HG02973 (cell line): Measurements from ENCODE around the gene AKIP1.
"Not testable (repeated sequence)": the region's sequence is repeated elsewhere in the genome, so short reads cannot be mapped to it uniquely, and the experiment has no call there.

ENCODE experiments used
- ATAC-seq: cut with Tn5 transposase; IDR thresholded peaks from one replicate; pipeline ENCODE4 v1.9.1; 2021; ENCODE audit warnings: moderate library complexity; ENCODE audit not compliant: unreplicated experiment

AKIP1 gene, protein sequence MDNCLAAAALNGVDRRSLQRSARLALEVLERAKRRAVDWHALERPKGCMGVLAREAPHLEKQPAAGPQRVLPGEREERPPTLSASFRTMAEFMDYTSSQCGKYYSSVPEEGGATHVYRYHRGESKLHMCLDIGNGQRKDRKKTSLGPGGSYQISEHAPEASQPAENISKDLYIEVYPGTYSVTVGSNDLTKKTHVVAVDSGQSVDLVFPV

DNA sequence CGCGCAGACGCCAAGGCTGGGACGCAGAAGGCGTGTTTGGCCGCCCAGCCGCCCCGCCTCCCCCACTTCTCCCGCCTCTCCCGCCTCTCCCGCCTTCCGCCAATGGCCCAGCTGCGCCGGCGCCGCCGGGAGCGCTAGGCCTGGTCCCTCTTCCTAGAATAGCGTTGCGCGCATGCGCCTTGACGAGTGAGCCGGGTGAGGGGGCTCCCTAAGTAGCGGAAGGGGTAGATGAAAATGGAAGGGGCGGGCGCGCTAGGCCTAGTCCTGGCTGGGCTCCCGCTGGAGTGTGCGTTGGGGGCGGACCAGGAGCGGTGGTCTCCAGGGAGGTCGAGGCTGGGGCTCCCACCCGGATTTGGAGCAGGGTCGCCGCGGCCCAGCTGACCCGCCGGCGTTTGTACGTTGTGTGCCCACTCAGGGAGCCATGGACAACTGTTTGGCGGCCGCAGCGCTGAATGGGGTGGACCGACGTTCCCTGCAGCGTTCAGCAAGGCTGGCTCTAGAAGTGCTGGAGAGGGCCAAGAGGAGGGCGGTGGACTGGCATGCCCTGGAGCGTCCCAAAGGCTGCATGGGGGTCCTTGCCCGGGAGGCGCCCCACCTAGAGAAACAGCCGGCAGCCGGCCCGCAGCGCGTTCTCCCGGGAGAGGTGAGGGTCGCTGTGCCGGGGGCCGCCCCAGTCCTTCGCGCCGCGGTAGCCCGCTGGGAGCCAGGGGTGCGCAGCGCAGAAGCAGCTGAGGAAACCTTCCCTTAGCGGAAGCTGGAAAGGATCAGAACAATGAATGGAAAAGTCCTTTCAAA lies at the start of gene AKIP1:
Gene AKIP1 (plus strand): TSS at position 161 of the 795 bp plus-strand sequence. CDS start 261 bp downstream, at position 422.
- peak; percentile 71 for ATAC-seq

DNA sequence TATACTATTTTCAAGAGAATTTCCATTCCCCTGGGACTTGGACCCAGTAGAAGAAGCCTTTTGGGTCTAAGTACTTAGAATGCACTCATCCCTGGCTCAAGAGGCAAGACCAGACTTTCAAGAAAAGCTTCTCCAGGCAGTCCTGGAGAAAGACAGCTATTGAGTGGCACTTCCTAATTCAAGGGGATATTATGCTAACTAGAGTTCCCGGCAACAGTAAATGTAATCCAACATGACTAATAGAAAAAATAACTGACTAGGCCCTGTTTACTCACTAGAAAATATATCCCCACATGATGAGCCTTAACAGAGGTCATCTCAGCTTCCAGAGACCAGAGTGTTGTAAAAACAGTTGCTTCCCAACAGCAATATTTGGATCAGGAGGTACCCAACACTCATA lies 47.2 kb upstream of the AKIP1 start:
- ATAC-seq = no peak

DNA sequence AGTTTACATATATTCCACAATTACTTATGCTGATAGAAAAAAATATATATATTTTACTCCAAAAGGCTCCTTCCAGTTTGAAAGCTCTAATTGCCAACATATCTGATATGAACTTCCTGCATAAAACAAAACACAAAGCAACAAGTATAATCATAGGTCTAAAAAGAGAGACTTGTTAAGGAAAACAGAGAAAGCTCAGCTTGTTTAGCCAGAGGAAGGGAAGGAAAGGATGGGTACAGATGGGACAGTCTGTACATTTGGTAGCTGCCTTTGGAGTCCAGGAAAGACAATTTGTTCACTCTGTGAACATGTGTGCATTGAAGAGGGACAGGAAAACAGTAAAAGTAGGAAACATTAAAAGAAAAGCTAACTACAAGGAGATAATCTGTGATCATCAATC lies 45.7 kb upstream of the AKIP1 start:
- no peak for ATAC-seq

DNA sequence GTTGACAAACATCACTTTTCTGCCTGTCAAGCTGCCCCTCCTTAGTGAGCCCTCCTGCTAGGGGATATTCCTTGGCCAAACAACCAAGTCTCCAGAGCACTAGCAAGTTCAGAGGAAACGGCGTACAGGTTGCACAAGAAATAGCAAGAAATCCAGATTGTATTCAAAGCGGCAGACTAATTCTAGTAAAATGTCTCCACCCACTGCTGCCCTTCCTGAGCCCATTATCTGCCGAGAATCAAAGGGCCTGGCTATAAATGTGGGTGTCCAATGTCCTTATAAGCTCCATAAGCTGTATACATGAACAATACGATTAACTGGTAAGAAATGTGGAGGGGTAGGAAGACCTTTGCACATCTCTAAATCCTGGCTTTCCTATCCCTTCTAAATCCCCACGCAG lies 44.0 kb upstream of the AKIP1 start:
- no peak for ATAC-seq

DNA sequence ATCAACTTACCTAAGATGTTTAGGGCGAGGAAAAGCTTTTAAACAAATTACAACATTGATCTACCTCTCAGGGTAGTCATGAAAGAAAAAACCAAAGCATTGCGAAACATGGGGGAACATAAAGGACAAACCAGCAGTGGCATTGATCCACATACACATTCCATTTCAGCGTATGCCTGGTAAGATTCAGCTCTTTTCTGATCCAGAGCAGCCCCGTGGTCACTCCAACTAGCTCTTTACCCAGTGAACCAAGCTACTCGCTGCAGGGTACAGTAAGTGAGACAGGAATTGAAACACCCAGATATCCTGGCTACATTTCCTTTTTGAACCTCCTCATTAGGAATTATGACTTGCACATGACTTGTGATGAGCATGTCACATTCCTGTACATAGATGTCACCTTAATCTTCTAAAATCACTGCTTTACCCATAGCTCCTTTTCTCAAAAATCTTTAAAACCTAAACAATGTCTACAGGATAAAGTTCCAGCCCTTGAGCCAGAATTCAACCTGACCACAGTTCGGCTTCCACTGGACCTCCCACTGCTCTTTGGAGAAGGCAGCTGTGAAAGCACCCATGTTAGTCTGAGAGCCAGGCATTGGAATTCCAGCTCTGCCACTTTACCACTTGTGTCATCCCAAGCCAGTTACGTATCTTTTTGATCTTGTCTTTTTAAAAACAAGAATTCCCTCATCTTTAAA lies 42.9 kb upstream of the AKIP1 start:
- no peak for ATAC-seq

DNA sequence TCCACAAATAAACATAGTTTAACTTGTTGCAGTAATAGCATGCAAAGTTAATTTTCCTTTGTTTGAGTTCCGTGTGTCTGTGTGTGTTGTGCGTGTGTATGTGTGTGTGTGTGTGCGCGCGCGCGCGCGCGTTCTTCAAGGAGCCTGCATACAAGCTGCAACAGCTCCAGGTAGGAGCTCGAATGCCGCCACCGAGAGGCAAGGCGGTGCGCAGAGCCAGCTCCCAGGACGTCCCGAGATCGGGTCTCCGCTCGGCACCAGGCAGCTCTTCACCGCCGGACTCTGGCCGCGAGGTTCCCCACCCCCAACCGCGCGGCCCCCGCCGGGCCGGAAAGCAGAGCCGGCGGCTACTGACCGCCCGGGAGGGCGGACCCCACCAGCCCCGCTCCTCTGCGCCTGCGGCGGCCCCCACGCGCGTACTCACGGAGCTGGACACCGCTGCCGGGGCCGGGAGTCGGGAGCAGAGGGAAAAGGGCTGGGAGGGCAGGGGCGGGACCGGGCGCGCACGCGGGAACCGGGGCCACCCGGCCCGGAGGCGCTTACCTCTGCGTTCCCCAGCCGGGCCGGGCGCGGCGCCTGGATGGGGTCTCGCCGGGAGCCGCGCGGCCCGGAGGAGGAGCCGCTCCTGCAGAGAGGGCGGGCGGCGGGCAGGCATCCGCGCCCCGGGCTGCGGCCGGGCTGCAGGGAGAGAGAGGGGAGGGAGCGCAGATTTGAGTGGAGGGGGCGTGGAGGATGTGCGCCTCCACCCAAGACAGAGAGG lies 40.4 kb upstream of the AKIP1 start:
- no peak for ATAC-seq

DNA sequence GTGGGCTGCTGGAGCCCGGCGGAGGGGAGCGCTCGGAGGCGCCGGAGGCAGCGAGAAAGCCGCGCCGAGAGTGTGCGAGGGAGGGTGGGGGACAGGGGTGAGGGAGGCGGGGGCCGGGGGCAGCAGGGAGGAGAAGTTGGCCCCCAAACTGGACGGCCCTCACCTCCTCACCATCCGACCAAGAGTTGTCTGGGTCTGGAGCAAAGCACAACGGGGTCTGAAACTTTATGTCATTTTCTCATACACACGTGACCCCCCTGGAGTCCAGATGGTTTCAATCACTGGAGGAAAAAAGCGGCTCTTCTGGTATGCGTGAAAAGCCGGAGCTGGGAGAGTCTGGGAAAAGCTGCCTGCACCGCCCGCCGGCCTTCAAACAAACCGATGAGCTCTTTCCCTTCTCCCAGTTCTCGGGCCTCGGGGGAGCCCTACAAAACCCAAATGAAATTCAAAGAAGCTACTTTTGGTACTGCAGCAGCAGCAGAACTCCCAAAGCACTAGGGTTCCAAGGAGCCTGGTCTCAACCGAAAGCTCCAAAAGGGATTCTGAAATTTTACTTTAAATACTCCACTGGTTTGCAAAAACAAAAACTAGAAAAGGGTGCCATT lies 39.7 kb upstream of the AKIP1 start:
- no peak for ATAC-seq

DNA sequence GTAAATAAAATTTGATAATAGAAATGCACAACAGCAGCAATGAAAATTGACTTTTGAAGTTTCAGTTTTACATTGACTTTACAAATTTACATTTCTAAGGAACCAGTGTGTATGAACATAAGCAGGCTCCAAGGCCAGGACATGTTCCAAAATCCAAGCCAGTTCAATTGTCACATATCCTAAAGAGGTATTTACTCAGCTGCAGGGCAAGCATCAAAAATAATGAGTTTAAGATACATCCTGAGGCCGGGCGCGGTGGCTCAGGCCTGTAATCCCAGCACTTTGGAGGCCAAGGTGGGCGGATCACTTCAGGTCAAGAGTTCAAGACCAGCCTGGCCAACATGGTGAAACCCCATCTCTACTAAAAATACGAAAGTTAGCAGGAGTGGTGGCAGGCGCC lies 39.0 kb upstream of the AKIP1 start:
- ATAC-seq = no peak

DNA sequence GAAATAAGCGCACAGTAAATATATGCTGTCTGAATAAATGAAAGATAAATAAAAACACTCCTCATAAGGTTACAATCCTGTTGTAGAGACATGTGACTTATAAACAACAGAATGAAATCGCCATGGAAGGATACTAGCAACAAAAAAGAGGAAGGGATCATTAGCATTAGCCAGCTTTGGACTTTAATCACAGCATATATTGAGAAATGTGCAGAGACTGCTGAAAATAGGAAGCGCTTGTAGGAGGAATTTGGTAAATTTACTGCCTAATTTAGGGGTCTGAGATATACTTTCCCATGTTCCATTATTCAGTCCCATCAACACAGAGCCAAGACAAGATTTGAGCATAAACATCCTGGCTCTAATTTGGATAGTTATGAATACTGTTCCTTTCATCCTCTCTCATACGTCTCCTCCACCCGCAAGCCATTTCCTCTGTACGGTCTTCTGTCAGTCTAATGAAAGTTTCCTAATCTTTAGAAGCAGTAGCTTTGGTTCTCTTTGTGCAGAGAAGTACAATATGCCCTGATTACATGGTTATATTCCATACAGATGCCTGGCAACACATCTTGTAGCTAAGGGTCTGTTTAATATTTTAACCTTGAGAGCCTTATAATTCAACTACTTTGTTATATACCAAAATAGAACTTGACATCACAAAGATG lies 37.1 kb upstream of the AKIP1 start:
- no peak for ATAC-seq

DNA sequence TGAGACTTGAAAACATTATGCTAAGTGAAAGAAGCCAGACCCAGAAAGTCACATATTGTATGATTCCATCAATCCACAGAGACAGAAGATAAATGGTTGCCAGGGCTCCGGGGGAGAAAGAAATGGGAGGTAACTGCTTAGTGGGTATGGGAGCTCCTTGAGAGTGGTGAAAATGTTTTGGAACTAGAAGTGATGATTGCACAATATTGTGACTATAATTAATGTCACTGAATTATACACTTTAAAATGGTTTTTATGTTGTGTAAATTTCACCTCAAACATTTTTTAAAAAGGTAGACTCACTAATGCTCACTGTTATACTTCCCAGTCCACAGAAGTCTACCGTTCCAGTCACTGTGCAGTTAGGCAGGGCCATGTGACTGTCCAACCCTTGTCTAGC lies 32.2 kb upstream of the AKIP1 start:
- ATAC-seq = no peak

DNA sequence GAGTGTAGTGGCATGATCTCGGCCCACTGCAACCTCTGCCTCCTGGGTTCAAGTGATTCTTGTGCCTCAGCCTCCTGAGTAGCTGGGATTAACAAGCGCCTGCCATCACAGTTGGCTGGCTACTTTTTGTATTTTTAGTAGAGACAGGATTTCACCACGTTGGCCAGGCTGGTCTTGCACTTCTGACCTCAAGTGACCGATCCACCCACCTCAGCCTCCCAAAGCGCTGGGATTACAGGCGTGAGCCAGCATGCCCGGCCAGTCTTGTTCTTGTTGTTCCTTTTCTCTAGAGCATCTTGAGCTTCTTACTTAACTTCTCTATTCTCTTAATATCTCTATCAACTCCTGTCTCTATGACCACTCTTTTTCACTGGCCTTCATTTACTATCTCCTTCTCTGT lies 29.4 kb upstream of the AKIP1 start:
- not testable (repeated sequence) for ATAC-seq

DNA sequence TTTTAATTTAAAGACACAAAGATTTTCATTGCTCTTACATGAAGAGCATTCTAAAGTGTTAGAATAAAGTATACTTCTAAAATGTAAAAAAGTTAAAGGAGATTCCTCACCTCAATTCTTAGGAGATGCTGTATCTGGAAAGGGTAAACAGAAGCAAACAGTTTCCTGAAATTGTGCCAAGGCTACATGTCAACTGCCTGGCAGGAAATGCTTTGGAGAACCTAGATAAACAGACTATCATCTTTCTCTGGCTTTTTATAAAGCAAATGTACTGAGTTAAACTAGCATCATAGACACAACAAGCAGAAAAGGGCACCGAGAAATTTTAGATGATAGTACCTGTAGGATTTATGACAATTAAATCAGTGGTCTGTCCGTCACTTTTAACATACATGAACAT lies 24.7 kb upstream of the AKIP1 start:
- no peak for ATAC-seq

DNA sequence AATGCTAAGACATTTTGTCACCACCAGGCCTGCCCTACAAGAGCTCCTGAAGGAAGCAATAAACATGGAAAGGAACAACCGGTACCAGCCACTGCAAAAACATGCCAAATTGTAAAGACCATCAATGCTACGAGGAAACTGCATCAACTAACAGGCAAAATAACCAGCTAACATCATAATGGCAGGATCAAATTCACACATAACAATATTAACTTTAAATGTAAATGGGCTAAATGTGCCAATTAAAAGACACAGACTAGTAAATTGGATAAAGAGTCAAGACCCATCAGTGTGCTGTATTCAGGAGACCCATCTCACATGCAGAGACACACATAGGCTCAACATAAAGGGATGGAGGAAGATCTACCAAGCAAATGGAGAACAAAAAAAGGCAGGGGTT lies 19.8 kb upstream of the AKIP1 start:
- not testable (repeated sequence) for ATAC-seq

DNA sequence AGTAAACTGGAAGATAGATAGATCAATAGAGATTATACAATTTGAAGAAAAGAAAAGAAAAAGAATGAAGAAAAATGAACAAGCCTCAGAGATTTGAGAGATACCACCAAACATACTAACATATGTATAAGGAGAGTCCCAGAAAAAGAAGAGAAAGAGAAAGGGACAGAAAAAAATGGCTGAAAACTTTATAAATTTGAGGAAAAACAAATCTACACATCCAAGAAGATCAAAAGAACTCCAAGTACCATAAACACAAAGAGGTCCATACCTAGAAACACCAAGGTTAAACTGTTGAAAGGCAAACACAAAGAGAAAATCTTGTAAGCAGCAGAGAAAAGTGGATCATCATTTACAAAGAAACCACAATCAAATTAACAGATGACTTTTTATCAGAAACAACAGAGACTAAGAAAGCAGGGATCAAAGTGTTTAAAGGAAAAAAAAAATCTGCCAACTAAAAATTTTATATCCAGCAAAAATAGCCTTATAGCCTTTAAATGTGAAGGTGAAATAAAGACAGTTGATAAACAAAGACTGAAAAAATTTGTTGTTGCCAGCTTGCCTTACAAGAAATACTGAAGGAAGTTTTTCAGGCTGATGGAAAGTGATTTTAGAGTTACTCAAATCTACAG lies 11.8 kb upstream of the AKIP1 start:
- no peak for ATAC-seq

DNA sequence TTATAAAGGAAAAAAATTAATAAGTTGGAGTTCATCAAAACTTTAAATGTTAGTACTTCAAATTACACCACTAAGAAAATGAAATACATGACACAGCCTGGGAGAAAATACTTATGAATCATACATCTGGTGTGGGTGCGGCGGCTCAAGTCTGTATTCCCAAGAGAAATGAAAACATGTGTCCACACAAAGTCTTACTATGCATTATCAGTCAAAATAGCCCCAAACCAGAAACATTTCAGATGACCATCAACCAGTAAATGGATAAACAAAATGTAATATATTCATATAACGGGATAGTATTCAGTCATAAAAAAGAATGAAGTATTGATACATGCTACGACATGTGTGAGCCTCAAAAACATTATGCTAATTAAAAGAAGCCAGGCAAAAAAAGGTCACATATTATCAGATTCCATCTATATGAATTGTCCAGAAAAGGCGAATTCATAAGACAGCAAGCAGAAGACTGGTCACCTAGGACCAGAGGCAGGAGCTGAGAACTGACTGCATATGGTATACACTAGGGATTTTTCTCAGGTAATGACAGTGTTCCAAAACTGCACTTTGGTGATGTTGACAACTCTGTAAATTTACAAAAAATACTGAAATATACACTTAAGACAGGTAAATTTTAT lies 5.3 kb upstream of the AKIP1 start:
- ATAC-seq = no peak

DNA sequence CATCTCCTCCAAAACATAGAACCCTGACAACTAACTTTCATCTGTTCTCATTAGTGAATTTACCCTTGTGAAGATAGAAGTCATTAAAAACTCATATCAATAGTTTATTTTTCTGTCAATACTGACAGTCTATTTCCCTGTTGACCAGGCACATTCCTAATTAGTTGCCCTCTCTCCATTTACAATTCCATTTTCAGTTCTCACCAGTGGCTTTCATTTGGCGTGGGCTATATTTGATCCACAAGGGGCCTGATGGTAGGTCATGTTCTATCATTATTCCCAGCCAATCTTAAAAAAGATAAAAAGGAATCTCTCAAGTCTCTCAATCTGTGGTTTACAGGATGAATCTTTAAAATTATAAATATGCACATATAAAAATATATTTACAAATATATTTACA lies 3.9 kb upstream of the AKIP1 start:
- no peak for ATAC-seq

DNA sequence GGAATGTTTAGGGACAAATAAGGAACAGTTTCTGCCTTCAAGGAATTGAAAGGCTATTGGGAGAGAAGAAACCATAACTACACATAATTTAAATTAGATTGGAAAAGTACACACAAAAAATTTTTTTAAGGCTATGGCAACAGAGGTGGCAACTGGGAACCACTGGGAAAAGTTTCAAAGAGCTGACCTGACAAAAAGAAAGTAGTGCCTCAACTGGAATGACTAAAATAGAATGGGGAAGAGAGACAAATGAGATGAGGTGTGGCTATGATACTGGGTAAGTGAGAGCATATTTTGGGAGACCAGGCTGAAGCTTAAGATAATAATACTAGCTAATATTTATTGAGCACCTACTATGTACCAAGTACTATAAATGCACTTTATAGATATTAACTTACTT lies 2.9 kb upstream of the AKIP1 start:
- no peak for ATAC-seq

DNA sequence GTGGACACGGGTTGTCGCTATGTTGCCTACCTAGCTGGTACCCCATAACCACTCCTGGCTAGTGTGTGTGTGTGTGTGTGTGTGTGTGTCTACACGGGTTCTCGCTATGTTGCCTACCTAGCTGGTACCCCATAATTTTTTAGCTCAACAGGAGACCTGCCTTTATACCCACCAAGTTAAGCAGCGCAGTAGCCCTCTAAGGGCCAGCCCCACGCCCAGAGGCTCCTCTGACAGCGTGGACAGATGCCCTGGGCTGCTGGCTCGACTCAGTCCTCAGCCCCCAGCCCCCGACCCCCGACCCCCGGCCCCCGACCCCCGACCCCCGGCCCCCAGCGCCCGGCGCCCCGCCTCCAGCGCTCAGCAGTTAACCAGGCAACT lies 351 bp upstream of the AKIP1 start:
- ATAC-seq = peak; percentile 20

DNA sequence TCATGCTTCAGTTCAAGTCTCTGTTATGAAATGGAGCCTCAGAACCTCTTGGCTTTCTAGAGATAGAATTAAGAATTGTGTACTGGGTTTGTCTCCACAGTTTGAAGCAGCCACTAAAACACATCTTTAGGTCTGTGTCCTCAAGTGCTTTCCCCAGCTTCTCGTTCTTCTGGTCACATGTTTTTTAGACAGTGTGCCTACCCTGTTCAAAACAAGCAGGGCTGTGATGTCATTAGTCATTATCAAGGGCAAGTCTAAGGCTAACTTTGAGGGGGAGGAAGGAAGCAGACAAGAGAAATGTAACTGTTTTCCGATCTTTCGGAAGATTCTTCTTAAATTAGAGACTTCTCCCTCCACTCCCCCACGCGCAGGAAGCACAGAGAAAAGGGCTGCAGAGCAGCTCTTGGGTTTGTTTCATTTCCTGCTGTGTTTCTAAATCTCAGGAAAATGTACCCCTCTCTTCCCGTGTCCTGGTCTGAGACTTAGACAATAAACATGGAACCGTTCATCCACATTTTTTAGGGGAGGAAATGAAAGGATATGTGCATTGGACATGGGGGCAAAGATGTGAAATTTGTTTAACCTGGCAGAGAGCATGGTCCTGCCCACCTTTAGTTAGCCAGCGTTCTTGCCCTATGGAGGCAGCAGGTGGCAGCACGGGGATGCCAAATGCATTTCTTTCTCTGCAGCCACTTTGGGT lies 3.1 kb downstream of the AKIP1 start:
- ATAC-seq = no peak
